HG03442 (cell line): ENCODE measurements around the gene SNX25.
A peak's percentile ranks its signal among the peaks of the same experiment; 100 is the strongest.
"Not testable (repeated sequence)": the region's sequence is repeated elsewhere in the genome, so short reads cannot be mapped to it uniquely, and the experiment has no call there.

Source experiments
- ATAC-seq: cut with Tn5 transposase; IDR thresholded peaks from one replicate; pipeline ENCODE4 v1.9.1; 2021; ENCODE audit warnings: mild to moderate bottlenecking, moderate library complexity; ENCODE audit not compliant: unreplicated experiment

SNX25 gene

GRCh38 chr4:185298728-185299430, 89.5 kb downstream of the SNX25 start:
- ATAC-seq = no peak

GRCh38 chr4:185304541-185304940, 95.1 kb downstream of the SNX25 start:
- no peak for ATAC-seq

- ATAC-seq = peak; percentile 28
Observed at GRCh38 chr4:185304944-185305690, 95.7 kb downstream of the SNX25 start.

GRCh38 chr4:185305979-185306442, 96.6 kb downstream of the SNX25 start:
- ATAC-seq = no peak

- peak; percentile 74 for ATAC-seq
Observed at GRCh38 chr4:185307136-185307950, 97.9 kb downstream of the SNX25 start.

GRCh38 chr4:185309770-185310169, 100.4 kb downstream of the SNX25 start:
- ATAC-seq = peak; percentile 39

- ATAC-seq = peak; percentile 18
Observed at GRCh38 chr4:185311113-185311888, 101.9 kb downstream of the SNX25 start.

- ATAC-seq = no peak
Observed at GRCh38 chr4:185312699-185313098, 103.3 kb downstream of the SNX25 start.

GRCh38 chr4:185317462-185317861, 108.1 kb downstream of the SNX25 start:
- not testable (repeated sequence) for ATAC-seq

GRCh38 chr4:185317880-185318279, 108.5 kb downstream of the SNX25 start:
- ATAC-seq = no peak

- ATAC-seq = no peak
Observed at GRCh38 chr4:185318679-185319078, 109.3 kb downstream of the SNX25 start.

- no peak for ATAC-seq
Observed at GRCh38 chr4:185322803-185323202, 113.4 kb downstream of the SNX25 start.

GRCh38 chr4:185323606-185324005, 114.2 kb downstream of the SNX25 start:
- no peak for ATAC-seq

- ATAC-seq = not testable (repeated sequence)
Observed at GRCh38 chr4:185324361-185324760, 115.0 kb downstream of the SNX25 start.

GRCh38 chr4:185325721-185326120, 116.3 kb downstream of the SNX25 start:
- ATAC-seq = not testable (repeated sequence)

GRCh38 chr4:185328586-185328985, 119.2 kb downstream of the SNX25 start:
- no peak for ATAC-seq

- ATAC-seq = peak; percentile 31
Observed at GRCh38 chr4:185329879-185330510, 120.6 kb downstream of the SNX25 start.

- ATAC-seq = peak; percentile 80
Observed at GRCh38 chr4:185332575-185333464, 123.4 kb downstream of the SNX25 start.

GRCh38 chr4:185334326-185334725, 124.9 kb downstream of the SNX25 start:
- no peak for ATAC-seq
